ENCODE results near the gene HRNR.

Gene HRNR

GRCh38 chr1:152189657-152190442 is 34.1 kb downstream of the HRNR start:
- Histone ChIP-seq H3K9ac (ENCODE audit: low read depth in 1 of 2, low read length in 2 of 2) (no peak overlapping the region), H3K4me1 (ENCODE audit: control insufficient read depth in 1 of 2, insufficient read depth in 2 of 2, low read length in 2 of 2) (peaks cover 0 to 5% of the 10 kb centered on the region in 2 donors), H3K9me3 (ENCODE audit: control insufficient read depth in 1 of 2, low read length in 2 of 2) (no peaks in the 10 kb centered on the region), H3K4me3 (ENCODE audit: low read depth in 1 of 2, low read length in 2 of 2) (peak overlapping the region; percentile 70 to 74), H3K27me3 (ENCODE audit: control insufficient read depth in 1 of 2, insufficient read depth in 2 of 2, low read length in 2 of 2) (no peaks in the 10 kb centered on the region), H3K27ac (ENCODE audit: low read depth, low read length) (no peak overlapping the region), H3K36me3 (ENCODE audit: control insufficient read depth in 1 of 2, insufficient read depth in 2 of 2, low read length in 2 of 2) (no peaks in the 10 kb centered on the region)

- Histone ChIP-seq H3K4me3 (ENCODE audit: low read depth in 1 of 2, low read length in 2 of 2) (peak overlapping the region; percentile 70 to 74), H3K9me3 (ENCODE audit: control insufficient read depth in 1 of 2, low read length in 2 of 2) (no peaks in the 10 kb centered on the region), H3K27ac (ENCODE audit: low read depth, low read length) (no peak overlapping the region), H3K4me1 (ENCODE audit: control insufficient read depth in 1 of 2, insufficient read depth in 2 of 2, low read length in 2 of 2) (peaks cover 0 to 5% of the 10 kb centered on the region in 2 donors), H3K36me3 (ENCODE audit: control insufficient read depth in 1 of 2, insufficient read depth in 2 of 2, low read length in 2 of 2) (no peaks in the 10 kb centered on the region), H3K9ac (ENCODE audit: low read depth in 1 of 2, low read length in 2 of 2) (peak overlapping the region; percentile 52 to 63), H3K27me3 (ENCODE audit: control insufficient read depth in 1 of 2, insufficient read depth in 2 of 2, low read length in 2 of 2) (no peaks in the 10 kb centered on the region)
Measured at GRCh38 chr1:152188673-152189591, 35.1 kb downstream of the HRNR start.

GRCh38 chr1:152186556-152187285 is 37.3 kb downstream of the HRNR start:
- H3K36me3 ChIP-seq (ENCODE audit: control insufficient read depth in 1 of 2, insufficient read depth in 2 of 2, low read length in 2 of 2), result no peaks in the 10 kb centered on the region
- H3K27me3 ChIP-seq (ENCODE audit: control insufficient read depth in 1 of 2, insufficient read depth in 2 of 2, low read length in 2 of 2), result no peaks in the 10 kb centered on the region
- no peak overlapping the region for H3K9ac ChIP-seq (ENCODE audit: low read depth in 1 of 2, low read length in 2 of 2)
- peaks cover 0 to 5% of the 10 kb centered on the region in 2 donors for H3K4me1 ChIP-seq (ENCODE audit: control insufficient read depth in 1 of 2, insufficient read depth in 2 of 2, low read length in 2 of 2)
- H3K27ac ChIP-seq (ENCODE audit: low read depth, low read length), result no peak overlapping the region
- H3K9me3 ChIP-seq (ENCODE audit: control insufficient read depth in 1 of 2, low read length in 2 of 2), result no peaks in the 10 kb centered on the region
- H3K4me3 ChIP-seq (ENCODE audit: low read depth in 1 of 2, low read length in 2 of 2), result no peak overlapping the region

- H3K27ac ChIP-seq (ENCODE audit: low read depth, low read length), result no peak overlapping the region
- no peak overlapping the region for H3K9ac ChIP-seq (ENCODE audit: low read depth in 1 of 2, low read length in 2 of 2)
- no peaks in the 10 kb centered on the region for H3K9me3 ChIP-seq (ENCODE audit: control insufficient read depth in 1 of 2, low read length in 2 of 2)
Measured at GRCh38 chr1:152185544-152186391, 38.2 kb downstream of the HRNR start.

GRCh38 chr1:152182944-152183361 is 41.0 kb downstream of the HRNR start:
- no peaks in the 10 kb centered on the region for H3K4me1 ChIP-seq (ENCODE audit: control insufficient read depth in 1 of 2, insufficient read depth in 2 of 2, low read length in 2 of 2)
- no peaks in the 10 kb centered on the region for H3K27me3 ChIP-seq (ENCODE audit: control insufficient read depth in 1 of 2, insufficient read depth in 2 of 2, low read length in 2 of 2)
- no peak overlapping the region for H3K9ac ChIP-seq (ENCODE audit: low read depth in 1 of 2, low read length in 2 of 2)
- no peaks in the 10 kb centered on the region for H3K36me3 ChIP-seq (ENCODE audit: control insufficient read depth in 1 of 2, insufficient read depth in 2 of 2, low read length in 2 of 2)
- no peak overlapping the region for H3K4me3 ChIP-seq (ENCODE audit: low read depth in 1 of 2, low read length in 2 of 2)
- no peak overlapping the region for H3K27ac ChIP-seq (ENCODE audit: low read depth, low read length)
- H3K9me3 ChIP-seq (ENCODE audit: control insufficient read depth in 1 of 2, low read length in 2 of 2), result no peaks in the 10 kb centered on the region

More at GRCh38 chr1:152185544-152186391, 38.2 kb downstream of the HRNR start:
- Histone ChIP-seq H3K27me3 (ENCODE audit: control insufficient read depth in 1 of 2, insufficient read depth in 2 of 2, low read length in 2 of 2) (no peaks in the 10 kb centered on the region), H3K36me3 (ENCODE audit: control insufficient read depth in 1 of 2, insufficient read depth in 2 of 2, low read length in 2 of 2) (no peaks in the 10 kb centered on the region), H3K4me3 (ENCODE audit: low read depth in 1 of 2, low read length in 2 of 2) (no peak overlapping the region), H3K4me1 (ENCODE audit: control insufficient read depth in 1 of 2, insufficient read depth in 2 of 2, low read length in 2 of 2) (peaks cover 0 to 5% of the 10 kb centered on the region in 2 donors)

- H3K9me3 ChIP-seq (ENCODE audit: control insufficient read depth in 1 of 2, low read length in 2 of 2), result no peaks in the 10 kb centered on the region
- no peaks in the 10 kb centered on the region for H3K36me3 ChIP-seq (ENCODE audit: control insufficient read depth in 1 of 2, insufficient read depth in 2 of 2, low read length in 2 of 2)
- no peaks in the 10 kb centered on the region for H3K27me3 ChIP-seq (ENCODE audit: control insufficient read depth in 1 of 2, insufficient read depth in 2 of 2, low read length in 2 of 2)
- H3K4me1 ChIP-seq (ENCODE audit: control insufficient read depth in 1 of 2, insufficient read depth in 2 of 2, low read length in 2 of 2), result no peaks in the 10 kb centered on the region
- H3K4me3 ChIP-seq (ENCODE audit: low read depth in 1 of 2, low read length in 2 of 2), result no peak overlapping the region
- H3K27ac ChIP-seq (ENCODE audit: low read depth, low read length), result no peak overlapping the region
- no peak overlapping the region for H3K9ac ChIP-seq (ENCODE audit: low read depth in 1 of 2, low read length in 2 of 2)
Measured at GRCh38 chr1:152182431-152182830, 41.6 kb downstream of the HRNR start.

GRCh38 chr1:152179566-152179965 is 44.4 kb downstream of the HRNR start:
- H3K4me1 ChIP-seq (ENCODE audit: control insufficient read depth in 1 of 2, insufficient read depth in 2 of 2, low read length in 2 of 2), result no peaks in the 10 kb centered on the region
- H3K9me3 ChIP-seq (ENCODE audit: control insufficient read depth in 1 of 2, low read length in 2 of 2), result no peaks in the 10 kb centered on the region
- H3K27ac ChIP-seq (ENCODE audit: low read depth, low read length), result no peak overlapping the region
- no peak overlapping the region for H3K9ac ChIP-seq (ENCODE audit: low read depth in 1 of 2, low read length in 2 of 2)
- no peak overlapping the region for H3K4me3 ChIP-seq (ENCODE audit: low read depth in 1 of 2, low read length in 2 of 2)
- H3K36me3 ChIP-seq (ENCODE audit: control insufficient read depth in 1 of 2, insufficient read depth in 2 of 2, low read length in 2 of 2), result no peaks in the 10 kb centered on the region
- no peaks in the 10 kb centered on the region for H3K27me3 ChIP-seq (ENCODE audit: control insufficient read depth in 1 of 2, insufficient read depth in 2 of 2, low read length in 2 of 2)

GRCh38 chr1:152170287-152170905 is 53.6 kb downstream of the HRNR start:
- Histone ChIP-seq H3K27me3 (ENCODE audit: control insufficient read depth in 1 of 2, insufficient read depth in 2 of 2, low read length in 2 of 2) (peaks cover 0 to 4% of the 10 kb centered on the region in 2 donors), H3K27ac (ENCODE audit: low read depth, low read length) (no peak overlapping the region), H3K9ac (ENCODE audit: low read depth in 1 of 2, low read length in 2 of 2) (no peak overlapping the region), H3K4me3 (ENCODE audit: low read depth in 1 of 2, low read length in 2 of 2) (no peak overlapping the region), H3K9me3 (ENCODE audit: control insufficient read depth in 1 of 2, low read length in 2 of 2) (no peaks in the 10 kb centered on the region), H3K36me3 (ENCODE audit: control insufficient read depth in 1 of 2, insufficient read depth in 2 of 2, low read length in 2 of 2) (no peaks in the 10 kb centered on the region), H3K4me1 (ENCODE audit: control insufficient read depth in 1 of 2, insufficient read depth in 2 of 2, low read length in 2 of 2) (no peaks in the 10 kb centered on the region)

Data from duodenal mucosa (tissue), 2 donors.